ENCODE data around the gene PLXNA4.
"Not testable (repeated sequence)": the region's sequence is repeated elsewhere in the genome, so short reads cannot be mapped to it uniquely, and the experiment has no call there.

The PLXNA4 gene

GRCh38 chr7:132398253-132398925 is 177.9 kb downstream of the PLXNA4 start:
- DNase-seq, result no peak

- DNase-seq, result peak in 1 of 58 donors; percentile 3
These were observed 179.2 kb downstream of the PLXNA4 start for GRCh38 chr7:132397070-132397469.

GRCh38 chr7:132395361-132395760 is 180.9 kb downstream of the PLXNA4 start:
- DNase-seq, result no peak

- DNase-seq, result no peak
These were observed 181.7 kb downstream of the PLXNA4 start for GRCh38 chr7:132394283-132395198.

GRCh38 chr7:132393789-132394261 is 182.4 kb downstream of the PLXNA4 start:
- peak in 7 of 58 donors; percentile 9 to 42 (median 16) for DNase-seq

GRCh38 chr7:132392713-132393112 is 183.6 kb downstream of the PLXNA4 start:
- no peak for DNase-seq

GRCh38 chr7:132390705-132391104 is 185.6 kb downstream of the PLXNA4 start:
- DNase-seq, result no peak

- not testable (repeated sequence) for DNase-seq
These were observed 186.2 kb downstream of the PLXNA4 start for GRCh38 chr7:132390049-132390448.

- no peak for DNase-seq
These were observed 187.6 kb downstream of the PLXNA4 start for GRCh38 chr7:132388688-132389087.

- no peak for DNase-seq
These were observed 188.7 kb downstream of the PLXNA4 start for GRCh38 chr7:132387596-132387995.

GRCh38 chr7:132386201-132386681 is 190.0 kb downstream of the PLXNA4 start:
- DNase-seq, result peak in 18 of 58 donors; percentile 3 to 44 (median 19)

- no peak for DNase-seq
These were observed 192.3 kb downstream of the PLXNA4 start for GRCh38 chr7:132383962-132384361.

GRCh38 chr7:132381742-132382472 is 194.4 kb downstream of the PLXNA4 start:
- no peak for DNase-seq

GRCh38 chr7:132380059-132380458 is 196.2 kb downstream of the PLXNA4 start:
- DNase-seq, result no peak

- no peak for DNase-seq
These were observed 197.0 kb downstream of the PLXNA4 start for GRCh38 chr7:132379292-132379691.

GRCh38 chr7:132377703-132378584 is 198.3 kb downstream of the PLXNA4 start:
- DNase-seq, result peak in 10 of 58 donors; percentile 15 to 65 (median 24)

GRCh38 chr7:132377015-132377414 is 199.3 kb downstream of the PLXNA4 start:
- peak in 1 of 58 donors; percentile 14 for DNase-seq

- no peak for DNase-seq
These were observed 199.8 kb downstream of the PLXNA4 start for GRCh38 chr7:132376361-132377013.

- DNase-seq, result no peak
These were observed 202.4 kb downstream of the PLXNA4 start for GRCh38 chr7:132373879-132374278.

- no peak for DNase-seq
These were observed 203.2 kb downstream of the PLXNA4 start for GRCh38 chr7:132373041-132373440.
